A549 treated with RU486 at 1 μM for 4 hours (cell line): Measurements from ENCODE around the gene SYT11. TPM values are rescaled to one million over a fixed set of nuclear protein-coding genes. Genes with fewer than 3 reads are reported as not detected.

Experiments
- total RNA-seq: library from RNA; stranded (reverse); fragments of 200-300 nt; extraction: Qiagen RNA extraction; gene quantifications from 5 replicates; pipeline ENCODE4 v1.2.3, GENCODE V29; 2022; ENCODE audit warnings: low read depth

Gene SYT11
- total RNA-seq, result 0.82 to 1.3 TPM (median 1.1 TPM) in 5 replicates

GRCh38 chr1:155859234-155859829 is at the start of gene SYT11:
Gene SYT11 (plus strand): TSS chr1:155859567. CDS start chr1:155859762, 195 bp downstream.

GRCh38 chr1:155856975-155857930 is 2.1 kb upstream of the SYT11 start, which contains the start of gene GON4L:
Gene GON4L (minus strand): TSS chr1:155857214. CDS start chr1:155853780, 3,434 bp downstream.

GRCh38 chr1:155911156-155912055 is 52.0 kb downstream of the SYT11 start, which contains the start of gene RIT1:
Gene RIT1 (minus strand): TSS chr1:155911349. CDS start chr1:155910761, 588 bp downstream.

GRCh38 chr1:155934097-155934935 is 74.9 kb downstream of the SYT11 start, which contains the start of gene KHDC4:
Gene KHDC4 (minus strand): TSS chr1:155934413. CDS start chr1:155934373, 40 bp downstream.

Other genes with a start within 250 kb of the SYT11 start
- 34.8 to 42.2 TPM (median 40.8 TPM) in 5 replicates for gene MSTO1, start 249.3 kb upstream of the SYT11 start, total RNA-seq
- gene YY1AP1, start 170.8 kb upstream of the SYT11 start, total RNA-seq, result 44.2 to 53.3 TPM (median 48.1 TPM) in 5 replicates
- 111 to 140 TPM (median 119 TPM) in 5 replicates for gene DAP3, start 170.5 kb upstream of the SYT11 start, total RNA-seq
- gene GON4L, start 2.4 kb upstream of the SYT11 start, total RNA-seq, result 14.0 to 15.3 TPM (median 14.6 TPM) in 5 replicates
- gene RIT1, start 51.8 kb downstream of the SYT11 start, total RNA-seq, result 23.9 to 30.3 TPM (median 25.2 TPM) in 5 replicates
- 20.1 to 27.3 TPM (median 24.9 TPM) in 5 replicates for gene KHDC4, start 74.8 kb downstream of the SYT11 start, total RNA-seq
- gene RXFP4, start 82.1 kb downstream of the SYT11 start, total RNA-seq, result not detected in 5 replicates
- gene ARHGEF2, start 119.0 kb downstream of the SYT11 start, total RNA-seq, result 33.7 to 41.6 TPM (median 38.3 TPM) in 5 replicates
- 262 to 286 TPM (median 273 TPM) in 5 replicates for gene SSR2, start 161.4 kb downstream of the SYT11 start, total RNA-seq
- gene UBQLN4, start 194.2 kb downstream of the SYT11 start, total RNA-seq, result 34.5 to 44.2 TPM (median 40.3 TPM) in 5 replicates
- gene LAMTOR2, start 195.2 kb downstream of the SYT11 start, total RNA-seq, result 155 to 174 TPM (median 157 TPM) in 5 replicates
- gene RAB25, start 201.6 kb downstream of the SYT11 start, total RNA-seq, result 0.24 TPM in 1 of 5 replicates, not detected in the others
- 1.2 to 3.2 TPM (median 2.3 TPM) in 5 replicates for gene MEX3A, start 222.9 kb downstream of the SYT11 start, total RNA-seq